ENCODE results near the gene SH3BP2. TPM values are rescaled to one million over a fixed set of nuclear protein-coding genes. Genes with fewer than 3 reads are reported as not detected.
A peak's percentile ranks its signal among the peaks of the same experiment; 100 is the strongest.

The SH3BP2 gene
- total RNA-seq, 1 experiment from 2014 or later, result 52.8 TPM

DNA sequence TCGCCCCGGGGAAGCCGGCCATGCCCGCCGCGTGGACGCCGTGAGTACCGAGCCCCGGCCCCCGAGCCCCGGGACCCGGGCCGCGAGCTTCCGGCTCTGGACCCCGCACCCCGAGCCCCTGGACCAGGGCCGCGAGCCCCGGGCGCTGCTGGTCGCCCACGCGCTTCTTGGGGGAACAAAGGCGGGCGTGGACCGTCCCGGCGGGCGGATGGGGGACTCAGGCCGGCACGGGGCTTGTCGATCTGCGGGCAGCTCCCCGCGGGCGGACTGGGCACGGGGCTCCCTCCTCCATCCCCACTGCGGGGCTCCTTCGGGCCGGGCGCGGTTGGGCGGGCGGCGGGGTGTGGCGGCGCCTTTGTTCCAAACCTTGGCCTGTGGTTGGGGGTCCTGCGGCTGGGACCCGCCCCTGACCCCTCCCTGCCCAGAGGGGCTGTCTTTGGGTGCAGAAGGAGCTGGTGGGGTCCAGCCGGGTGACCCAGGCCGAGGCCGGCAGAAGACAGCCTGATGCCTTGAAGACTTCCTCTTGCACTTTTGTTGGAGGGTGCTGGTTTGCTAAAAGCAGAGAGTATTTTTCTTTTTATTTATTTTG, 25.6 kb downstream of the SH3BP2 start:
- H3K9me3 ChIP-seq (ENCODE audit: control insufficient read depth in 1 of 2, insufficient read depth in 1 of 2, low read depth in 1 of 2, low read length in 2 of 2), result no peaks in the 10 kb centered on the region
- H3K9ac ChIP-seq (ENCODE audit: low read length), result peak overlapping the region; percentile 86
- ATAC-seq (peak; percentile 35), DNase-seq (ENCODE audit: low read depth, low spot score) (no peak)
- H3K79me2 ChIP-seq (ENCODE audit: insufficient read depth, low read length), result peaks cover 36% of the 10 kb centered on the region
- H2AFZ ChIP-seq (ENCODE audit: low read depth, low read length, poor library complexity, severe bottlenecking), result no peak overlapping the region
- peaks cover 0 to 6% of the 10 kb centered on the region in 2 experiments for H3K36me3 ChIP-seq (ENCODE audit: control insufficient read depth in 1 of 2, insufficient read depth in 2 of 2, low read length in 2 of 2)
- H4K20me1 ChIP-seq (ENCODE audit: insufficient read depth), result no peaks in the 10 kb centered on the region
- H3K4me3 ChIP-seq (replicated peaks in 1 of 2; ENCODE audit: low read depth in 1 of 2, low read length in 2 of 2), result peak overlapping the region; percentile 51 to 78
- H3K9me2 ChIP-seq (ENCODE audit: insufficient read depth), result no peaks in the 10 kb centered on the region
- H3K4me1 ChIP-seq (ENCODE audit: control insufficient read depth in 1 of 2, insufficient read depth in 2 of 2, low read length in 2 of 2), result peaks cover 14 to 30% of the 10 kb centered on the region in 2 experiments; a peak in 3 of 4 replicates
- BruUV-seq (replicated peaks), result no TSS peak
- POLR2A ChIA-PET, result interaction anchor here (1.5 kb wide), 1 partner anchor 20 kb away, joined by 3 read pairs; no protein-coding TSS in a partner anchor
- CTCF ChIA-PET, result no interaction called here
- intact Hi-C loops (cut with micrococcal nuclease), result no loop called here
- H3K4me2 ChIP-seq (ENCODE audit: low read length), result peak overlapping the region; percentile 82
- TF ChIP-seq EZH2 (IDR thresholded peaks at IDR 0.05), result no peak
- TF ChIP-seq RAD21 (IDR thresholded peaks at IDR 0.05; ENCODE audit: low read depth), result no peak
- no peak for TF ChIP-seq ELF1 (IDR thresholded peaks at IDR 0.05; ENCODE audit: borderline replicate concordance, low read depth)
- TF ChIP-seq ATF3 (IDR thresholded peaks at IDR 0.05), result no peak
- TF ChIP-seq ZFX (IDR thresholded peaks at IDR 0.05), result peak; percentile 53; the same call in 1 of the 2 replicates
- TF ChIP-seq SP1 (IDR thresholded peaks at IDR 0.05; ENCODE audit: low read depth), result no peak
- no peak for TF ChIP-seq CEBPB (IDR thresholded peaks at IDR 0.05; ENCODE audit: low read depth)
- no peak for TF ChIP-seq ZNF274 (IDR thresholded peaks at IDR 0.05; ENCODE audit: low read depth, low read length)
- no peak for TF ChIP-seq EZH2phosphoT487 (IDR thresholded peaks at IDR 0.05; ENCODE audit: borderline replicate concordance)
- no peak for TF ChIP-seq POLR2AphosphoS5 (IDR thresholded peaks at IDR 0.05; ENCODE audit: low read depth, low read length)
- TF ChIP-seq, protein P1, sequence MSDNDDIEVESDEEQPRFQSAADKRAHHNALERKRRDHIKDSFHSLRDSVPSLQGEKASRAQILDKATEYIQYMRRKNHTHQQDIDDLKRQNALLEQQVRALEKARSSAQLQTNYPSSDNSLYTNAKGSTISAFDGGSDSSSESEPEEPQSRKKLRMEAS (IDR thresholded peaks at IDR 0.05), result no peak
- TF ChIP-seq TCF7L2 (IDR thresholded peaks at IDR 0.05; ENCODE audit: borderline replicate concordance, extremely low read depth, insufficient read depth, insufficient read length), result peak; percentile 52
- TF ChIP-seq FOSL1 (IDR thresholded peaks at IDR 0.05; ENCODE audit: low read depth), result no peak
- TF ChIP-seq YY1 (IDR thresholded peaks at IDR 0.05; ENCODE audit: extremely low read depth, insufficient replicate concordance, low read depth, low read length), result no peak
- TF ChIP-seq, protein P2, sequence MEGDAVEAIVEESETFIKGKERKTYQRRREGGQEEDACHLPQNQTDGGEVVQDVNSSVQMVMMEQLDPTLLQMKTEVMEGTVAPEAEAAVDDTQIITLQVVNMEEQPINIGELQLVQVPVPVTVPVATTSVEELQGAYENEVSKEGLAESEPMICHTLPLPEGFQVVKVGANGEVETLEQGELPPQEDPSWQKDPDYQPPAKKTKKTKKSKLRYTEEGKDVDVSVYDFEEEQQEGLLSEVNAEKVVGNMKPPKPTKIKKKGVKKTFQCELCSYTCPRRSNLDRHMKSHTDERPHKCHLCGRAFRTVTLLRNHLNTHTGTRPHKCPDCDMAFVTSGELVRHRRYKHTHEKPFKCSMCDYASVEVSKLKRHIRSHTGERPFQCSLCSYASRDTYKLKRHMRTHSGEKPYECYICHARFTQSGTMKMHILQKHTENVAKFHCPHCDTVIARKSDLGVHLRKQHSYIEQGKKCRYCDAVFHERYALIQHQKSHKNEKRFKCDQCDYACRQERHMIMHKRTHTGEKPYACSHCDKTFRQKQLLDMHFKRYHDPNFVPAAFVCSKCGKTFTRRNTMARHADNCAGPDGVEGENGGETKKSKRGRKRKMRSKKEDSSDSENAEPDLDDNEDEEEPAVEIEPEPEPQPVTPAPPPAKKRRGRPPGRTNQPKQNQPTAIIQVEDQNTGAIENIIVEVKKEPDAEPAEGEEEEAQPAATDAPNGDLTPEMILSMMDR (IDR thresholded peaks at IDR 0.05 in 2 of 3, conservative IDR thresholded peaks at IDR 0.05 in 1 of 3; ENCODE audit: borderline replicate concordance in 1 of 3, insufficient read depth in 1 of 3, low read depth in 2 of 3, low read length in 2 of 3), result no peak
- RAD21 ChIA-PET (ENCODE audit: low non-redundant PET in 1 of 2, low total read pairs in 2 of 2, uncharacterized antibody in 2 of 2, unreplicated experiment in 2 of 2), result no interaction called here
- H3K27me3 ChIP-seq (ENCODE audit: insufficient read depth, low read length), result no peaks in the 10 kb centered on the region
- H3K27ac ChIP-seq (ENCODE audit: low read depth, low read length), result peak overlapping the region; percentile 84
